ENCODE results near the gene TUBGCP6.

The TUBGCP6 gene

DNA sequence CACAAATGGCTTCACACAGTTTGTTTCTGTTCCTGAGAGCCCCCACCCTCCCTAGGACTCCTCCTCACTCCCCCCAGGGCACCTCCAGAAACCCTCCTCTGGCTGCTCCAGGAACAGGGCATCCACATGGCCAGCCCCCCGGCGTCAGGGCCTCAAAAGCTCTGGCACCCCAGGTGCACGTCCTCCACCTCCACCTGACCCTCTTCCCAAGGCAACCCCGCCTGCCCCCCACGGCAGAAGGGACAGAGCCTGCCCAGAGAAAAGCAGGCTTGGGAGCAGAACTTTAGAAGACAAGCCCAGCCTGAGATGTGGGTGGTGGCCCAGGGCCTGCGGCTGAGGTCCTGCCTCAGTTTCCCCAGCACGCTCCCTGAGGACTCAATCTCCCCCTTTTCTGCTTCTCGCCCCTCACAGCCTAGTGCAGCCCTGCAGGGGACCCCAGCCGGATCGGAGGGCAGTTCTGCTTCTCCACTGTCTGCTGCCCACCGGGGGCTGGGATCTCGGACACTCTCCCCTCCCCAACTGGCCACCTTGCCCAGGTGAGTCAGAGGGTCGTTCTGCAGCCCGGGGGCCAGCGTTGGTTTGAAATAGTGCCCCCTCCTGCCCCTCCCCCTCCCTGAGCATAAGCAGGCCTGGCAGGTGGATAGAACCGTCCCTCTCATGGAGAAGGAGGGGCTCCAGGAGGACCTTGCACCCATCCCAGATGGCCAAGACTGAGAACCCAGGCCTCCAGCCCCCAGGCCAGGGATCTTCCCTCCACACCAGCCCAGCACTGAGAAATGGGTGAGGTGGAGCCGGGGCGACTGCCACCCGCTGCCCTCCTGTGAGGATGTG is 61.5 kb downstream of the TUBGCP6 start:
- H3K4me3 Mint-ChIP-seq = peak overlapping the region; percentile 55
- DNase-seq (ENCODE audit: low spot score in 2 of 2) = no peak
- H3K27me3 Mint-ChIP-seq = peaks cover 14% of the 10 kb centered on the region
- no peak for ATAC-seq (ENCODE audit: low read depth)
- no peaks in the 10 kb centered on the region for H3K36me3 Mint-ChIP-seq
- no peak overlapping the region for H3K27ac Mint-ChIP-seq
- H3K9me3 Mint-ChIP-seq = no peaks in the 10 kb centered on the region
- peaks cover 22% of the 10 kb centered on the region for H3K4me1 Mint-ChIP-seq

DNA sequence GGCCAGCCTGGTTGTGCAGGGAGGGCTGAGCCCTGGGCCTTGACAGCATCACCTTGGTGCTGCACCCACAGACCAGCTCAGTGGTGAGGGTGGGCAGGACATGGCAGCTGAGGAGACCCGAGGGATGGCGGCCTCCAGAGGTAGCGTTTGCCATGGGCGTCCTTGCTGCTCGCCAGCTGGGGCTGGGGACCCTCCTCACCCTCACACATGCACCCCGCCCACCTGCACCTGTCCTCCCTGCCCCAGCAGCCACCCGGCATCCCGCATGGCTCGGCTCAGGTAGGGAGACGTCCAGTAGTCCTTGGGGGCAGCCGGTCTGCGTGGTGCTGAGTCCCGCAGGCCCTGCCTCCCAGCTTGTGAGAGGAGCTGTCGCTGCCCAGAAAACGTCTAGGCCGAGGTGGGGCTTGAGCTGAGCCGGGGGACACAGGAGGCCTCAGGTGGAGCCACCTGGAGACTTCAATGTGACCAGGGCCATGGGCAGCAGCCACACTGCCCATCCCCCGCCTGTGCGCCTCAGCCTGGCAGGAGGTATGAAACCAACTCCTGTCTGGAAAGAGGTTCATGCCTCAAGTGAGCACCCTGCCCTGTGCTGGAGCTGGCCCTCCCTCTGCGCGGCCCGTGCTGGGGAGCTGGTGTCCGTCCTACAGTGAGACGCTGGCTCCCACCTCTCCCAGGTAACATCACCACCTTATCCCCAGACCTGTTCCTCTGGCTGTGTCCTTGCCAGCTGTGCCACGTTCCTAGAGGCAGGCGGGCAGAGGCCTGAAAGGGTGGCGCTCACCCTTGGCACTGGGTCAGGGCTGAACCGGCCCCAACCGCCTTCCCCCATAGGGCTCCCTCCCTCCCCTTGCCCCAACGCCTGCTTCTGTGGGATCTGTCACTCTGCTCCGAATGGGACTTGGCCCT is 62.4 kb downstream of the TUBGCP6 start:
- no peak for ATAC-seq (ENCODE audit: low read depth)
- no peak for DNase-seq (ENCODE audit: low spot score in 2 of 2)
- no peak overlapping the region for H3K4me3 Mint-ChIP-seq
- H3K4me1 Mint-ChIP-seq = peaks cover 19% of the 10 kb centered on the region
- H3K36me3 Mint-ChIP-seq = no peaks in the 10 kb centered on the region
- H3K27ac Mint-ChIP-seq = no peak overlapping the region
- no peaks in the 10 kb centered on the region for H3K9me3 Mint-ChIP-seq
- peaks cover 15% of the 10 kb centered on the region for H3K27me3 Mint-ChIP-seq

- H3K4me1 Mint-ChIP-seq = peaks cover 19% of the 10 kb centered on the region
- DNase-seq (ENCODE audit: low spot score in 2 of 2) (no peak), ATAC-seq (ENCODE audit: low read depth) (no peak)
- H3K9me3 Mint-ChIP-seq = no peaks in the 10 kb centered on the region
- no peak overlapping the region for H3K4me3 Mint-ChIP-seq
- no peaks in the 10 kb centered on the region for H3K36me3 Mint-ChIP-seq
- H3K27ac Mint-ChIP-seq = no peak overlapping the region
- peaks cover 16% of the 10 kb centered on the region for H3K27me3 Mint-ChIP-seq
These were observed 63.9 kb downstream of the TUBGCP6 start for GRCh38 chr22:50180727-50181521.

DNA sequence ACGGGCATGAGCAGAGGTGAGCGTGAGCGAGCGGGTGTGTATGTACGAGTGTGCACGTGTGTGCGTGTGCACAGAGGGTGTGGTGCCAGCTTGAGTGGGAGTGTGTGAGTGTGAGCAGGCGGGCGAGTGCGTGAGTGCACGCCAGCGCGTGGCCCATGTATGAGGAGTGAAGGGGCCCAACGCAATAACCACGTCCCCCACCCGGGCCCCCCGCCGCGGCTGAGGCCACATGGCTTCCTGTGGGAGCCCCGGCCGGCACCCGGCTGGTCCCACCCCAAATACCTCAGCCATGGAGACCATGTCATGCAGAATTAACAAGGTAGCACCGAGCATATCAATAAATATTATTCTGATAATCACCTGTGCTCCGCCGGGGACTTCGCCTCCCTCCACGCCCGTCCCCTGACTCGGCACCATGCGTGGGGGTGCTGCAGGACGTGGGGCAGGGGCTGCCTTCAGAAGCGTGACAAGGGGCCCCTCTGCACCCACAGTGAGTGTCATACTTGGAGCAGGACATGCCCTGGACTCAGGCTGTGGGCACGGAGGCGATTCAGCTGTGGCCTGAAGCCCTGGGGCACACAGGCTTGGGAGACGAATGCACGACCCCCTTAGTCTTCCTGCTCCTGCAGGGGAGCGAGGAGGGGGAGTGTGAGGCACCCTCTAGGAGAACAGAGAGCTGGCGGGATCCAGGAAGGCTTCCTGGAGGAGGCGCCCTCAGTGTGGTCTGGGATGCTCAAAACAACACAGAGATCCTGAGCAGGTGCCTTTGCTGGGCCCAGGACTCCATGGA is 64.7 kb downstream of the TUBGCP6 start:
- H3K9me3 Mint-ChIP-seq = no peaks in the 10 kb centered on the region
- H3K27me3 Mint-ChIP-seq = peaks cover 14% of the 10 kb centered on the region
- ATAC-seq (ENCODE audit: low read depth) = no peak
- H3K4me3 Mint-ChIP-seq = peak overlapping the region; percentile 42
- peak in 1 of 2 donors; percentile 9 for DNase-seq (ENCODE audit: low spot score in 2 of 2)
- H3K36me3 Mint-ChIP-seq = no peaks in the 10 kb centered on the region
- H3K4me1 Mint-ChIP-seq = peaks cover 19% of the 10 kb centered on the region
- H3K27ac Mint-ChIP-seq = no peak overlapping the region

- peak in 1 of 2 donors; percentile 12 for DNase-seq (ENCODE audit: low spot score in 2 of 2)
- Mint-ChIP-seq H3K9me3 (no peaks in the 10 kb centered on the region), H3K4me1 (peaks cover 17% of the 10 kb centered on the region), H3K4me3 (no peak overlapping the region), H3K36me3 (no peaks in the 10 kb centered on the region), H3K27me3 (peaks cover 12% of the 10 kb centered on the region), H3K27ac (no peak overlapping the region)
- ATAC-seq (ENCODE audit: low read depth) = no peak
These were observed 65.7 kb downstream of the TUBGCP6 start for GRCh38 chr22:50178871-50179869.

GRCh38 chr22:50178471-50178864 is 66.4 kb downstream of the TUBGCP6 start:
- no peak for ATAC-seq (ENCODE audit: low read depth)
- no peak for DNase-seq (ENCODE audit: low spot score in 2 of 2)
- Mint-ChIP-seq H3K4me3 (no peak overlapping the region), H3K27me3 (peaks cover 10% of the 10 kb centered on the region), H3K27ac (no peak overlapping the region), H3K9me3 (no peaks in the 10 kb centered on the region), H3K4me1 (peaks cover 15% of the 10 kb centered on the region), H3K36me3 (no peaks in the 10 kb centered on the region)

GRCh38 chr22:50177537-50178470 is 67.0 kb downstream of the TUBGCP6 start:
- Mint-ChIP-seq H3K9me3 (no peaks in the 10 kb centered on the region), H3K36me3 (no peaks in the 10 kb centered on the region), H3K27me3 (peaks cover 10% of the 10 kb centered on the region), H3K4me3 (no peak overlapping the region), H3K27ac (no peak overlapping the region), H3K4me1 (peaks cover 15% of the 10 kb centered on the region)
- ATAC-seq (ENCODE audit: low read depth) (no peak), DNase-seq (ENCODE audit: low spot score in 2 of 2) (no peak)

- ATAC-seq (ENCODE audit: low read depth) (no peak), DNase-seq (ENCODE audit: low spot score in 2 of 2) (no peak)
- no peaks in the 10 kb centered on the region for H3K36me3 Mint-ChIP-seq
- H3K9me3 Mint-ChIP-seq = no peaks in the 10 kb centered on the region
- H3K27ac Mint-ChIP-seq = no peak overlapping the region
- H3K4me3 Mint-ChIP-seq = no peak overlapping the region
- peaks cover 19% of the 10 kb centered on the region for H3K4me1 Mint-ChIP-seq
- H3K27me3 Mint-ChIP-seq = peaks cover 10% of the 10 kb centered on the region
These were observed 67.8 kb downstream of the TUBGCP6 start for GRCh38 chr22:50176850-50177536.

GRCh38 chr22:50175921-50176849 is 68.6 kb downstream of the TUBGCP6 start:
- H3K27me3 Mint-ChIP-seq = peaks cover 10% of the 10 kb centered on the region
- DNase-seq (ENCODE audit: low spot score in 2 of 2) = no peak
- H3K9me3 Mint-ChIP-seq = no peaks in the 10 kb centered on the region
- H3K27ac Mint-ChIP-seq = no peak overlapping the region
- ATAC-seq (ENCODE audit: low read depth) = peak; percentile 68
- H3K4me1 Mint-ChIP-seq = peaks cover 19% of the 10 kb centered on the region
- no peaks in the 10 kb centered on the region for H3K36me3 Mint-ChIP-seq
- no peak overlapping the region for H3K4me3 Mint-ChIP-seq

DNA sequence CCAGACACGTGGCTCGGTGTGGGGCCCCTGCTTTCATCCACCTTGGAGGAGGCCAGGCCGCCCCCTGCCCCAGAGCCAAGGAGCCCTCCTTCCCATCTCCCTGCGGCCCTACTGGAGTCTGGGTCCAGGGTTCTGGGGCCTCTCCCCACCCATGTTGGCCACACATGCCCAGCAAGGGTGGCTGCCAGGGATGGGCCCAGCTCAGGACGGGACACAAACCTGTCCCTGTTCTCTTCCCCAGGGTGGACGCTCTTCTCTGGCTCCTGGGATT is 69.7 kb downstream of the TUBGCP6 start:
- Mint-ChIP-seq H3K27ac (no peak overlapping the region), H3K27me3 (peaks cover 10% of the 10 kb centered on the region), H3K4me1 (peaks cover 16% of the 10 kb centered on the region), H3K9me3 (no peaks in the 10 kb centered on the region), H3K36me3 (no peaks in the 10 kb centered on the region), H3K4me3 (no peak overlapping the region)
- DNase-seq (ENCODE audit: low spot score in 2 of 2) = no peak
- no peak for ATAC-seq (ENCODE audit: low read depth)
